GM10266 (cell line): ENCODE measurements around the gene LMOD1.
"Not testable (repeated sequence)": the region's sequence is repeated elsewhere in the genome, so short reads cannot be mapped to it uniquely, and the experiment has no call there.

Experiments
- DNase-seq: peaks from one replicate; pipeline ENCODE4 v3.0.0; 2012; ENCODE audit errors: extremely low spot score
- TF ChIP-seq, protein P1 (sequence below): IDR thresholded peaks from 2 replicates; pipeline ENCODE4 v1.5.1; 2012; ENCODE audit warnings: mild to moderate bottlenecking, low read depth; ENCODE audit not compliant: control insufficient read depth, insufficient read depth; ENCODE audit errors: missing control alignments

Gene LMOD1

DNA sequence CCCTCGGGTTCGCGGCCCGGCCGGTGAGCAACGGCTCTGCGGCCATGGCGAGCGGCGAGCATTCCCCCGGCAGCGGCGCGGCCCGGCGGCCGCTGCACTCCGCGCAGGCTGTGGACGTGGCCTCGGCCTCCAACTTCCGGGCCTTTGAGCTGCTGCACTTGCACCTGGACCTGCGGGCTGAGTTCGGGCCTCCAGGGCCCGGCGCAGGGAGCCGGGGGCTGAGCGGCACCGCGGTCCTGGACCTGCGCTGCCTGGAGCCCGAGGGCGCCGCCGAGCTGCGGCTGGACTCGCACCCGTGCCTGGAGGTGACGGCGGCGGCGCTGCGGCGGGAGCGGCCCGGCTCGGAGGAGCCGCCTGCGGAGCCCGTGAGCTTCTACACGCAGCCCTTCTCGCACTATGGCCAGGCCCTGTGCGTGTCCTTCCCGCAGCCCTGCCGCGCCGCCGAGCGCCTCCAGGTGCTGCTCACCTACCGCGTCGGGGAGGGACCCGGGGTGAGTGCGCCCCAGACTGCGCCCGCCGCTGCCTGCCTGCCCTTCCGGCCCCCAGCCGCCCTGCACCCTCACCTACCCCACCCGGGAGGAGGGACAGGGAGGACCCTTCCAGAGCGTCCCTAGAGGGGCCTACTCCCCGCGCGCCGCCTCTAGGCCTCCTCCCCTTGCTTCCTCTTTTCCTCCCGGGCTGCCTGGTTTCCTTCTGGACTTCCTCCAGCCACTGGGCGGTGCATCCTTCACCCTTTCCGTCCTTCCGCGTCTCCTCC lies 36.5 kb upstream of the LMOD1 start, which contains the start of gene RNPEP:
Gene RNPEP (plus strand): TSS at position 26 of the 757 bp plus-strand sequence. CDS start 19 bp downstream, at position 45.
- peak; percentile 76 for DNase-seq
- TF ChIP-seq, protein P1, sequence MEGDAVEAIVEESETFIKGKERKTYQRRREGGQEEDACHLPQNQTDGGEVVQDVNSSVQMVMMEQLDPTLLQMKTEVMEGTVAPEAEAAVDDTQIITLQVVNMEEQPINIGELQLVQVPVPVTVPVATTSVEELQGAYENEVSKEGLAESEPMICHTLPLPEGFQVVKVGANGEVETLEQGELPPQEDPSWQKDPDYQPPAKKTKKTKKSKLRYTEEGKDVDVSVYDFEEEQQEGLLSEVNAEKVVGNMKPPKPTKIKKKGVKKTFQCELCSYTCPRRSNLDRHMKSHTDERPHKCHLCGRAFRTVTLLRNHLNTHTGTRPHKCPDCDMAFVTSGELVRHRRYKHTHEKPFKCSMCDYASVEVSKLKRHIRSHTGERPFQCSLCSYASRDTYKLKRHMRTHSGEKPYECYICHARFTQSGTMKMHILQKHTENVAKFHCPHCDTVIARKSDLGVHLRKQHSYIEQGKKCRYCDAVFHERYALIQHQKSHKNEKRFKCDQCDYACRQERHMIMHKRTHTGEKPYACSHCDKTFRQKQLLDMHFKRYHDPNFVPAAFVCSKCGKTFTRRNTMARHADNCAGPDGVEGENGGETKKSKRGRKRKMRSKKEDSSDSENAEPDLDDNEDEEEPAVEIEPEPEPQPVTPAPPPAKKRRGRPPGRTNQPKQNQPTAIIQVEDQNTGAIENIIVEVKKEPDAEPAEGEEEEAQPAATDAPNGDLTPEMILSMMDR: no peak

DNA sequence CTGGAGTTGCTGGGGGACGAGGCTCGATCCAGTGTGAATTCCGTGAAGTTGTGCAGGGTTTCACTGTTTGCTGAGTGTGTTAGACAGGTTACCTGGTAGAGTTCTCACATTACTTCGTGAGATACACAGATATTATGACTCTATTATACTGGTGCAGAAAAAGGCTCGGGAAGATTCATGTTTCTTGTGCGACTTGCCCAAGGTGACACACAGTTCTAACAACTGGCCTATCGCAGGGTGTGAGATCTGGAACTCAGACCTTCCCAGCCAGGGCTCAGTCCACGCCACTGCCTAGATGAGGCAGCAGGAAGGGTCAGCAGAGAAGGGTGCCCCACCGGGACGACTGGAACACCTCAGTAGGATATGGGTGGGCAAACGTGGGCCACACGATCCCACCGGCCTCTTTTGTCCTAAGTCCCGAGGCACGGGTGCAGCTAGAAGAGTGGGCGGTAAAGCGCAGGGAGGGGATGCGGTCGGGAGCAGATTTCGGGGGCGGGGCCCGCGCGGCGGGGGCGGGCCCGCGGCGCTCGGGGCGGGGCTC lies 35.8 kb upstream of the LMOD1 start:
- TF ChIP-seq, protein P1: no peak
- peak; percentile 93 for DNase-seq

DNA sequence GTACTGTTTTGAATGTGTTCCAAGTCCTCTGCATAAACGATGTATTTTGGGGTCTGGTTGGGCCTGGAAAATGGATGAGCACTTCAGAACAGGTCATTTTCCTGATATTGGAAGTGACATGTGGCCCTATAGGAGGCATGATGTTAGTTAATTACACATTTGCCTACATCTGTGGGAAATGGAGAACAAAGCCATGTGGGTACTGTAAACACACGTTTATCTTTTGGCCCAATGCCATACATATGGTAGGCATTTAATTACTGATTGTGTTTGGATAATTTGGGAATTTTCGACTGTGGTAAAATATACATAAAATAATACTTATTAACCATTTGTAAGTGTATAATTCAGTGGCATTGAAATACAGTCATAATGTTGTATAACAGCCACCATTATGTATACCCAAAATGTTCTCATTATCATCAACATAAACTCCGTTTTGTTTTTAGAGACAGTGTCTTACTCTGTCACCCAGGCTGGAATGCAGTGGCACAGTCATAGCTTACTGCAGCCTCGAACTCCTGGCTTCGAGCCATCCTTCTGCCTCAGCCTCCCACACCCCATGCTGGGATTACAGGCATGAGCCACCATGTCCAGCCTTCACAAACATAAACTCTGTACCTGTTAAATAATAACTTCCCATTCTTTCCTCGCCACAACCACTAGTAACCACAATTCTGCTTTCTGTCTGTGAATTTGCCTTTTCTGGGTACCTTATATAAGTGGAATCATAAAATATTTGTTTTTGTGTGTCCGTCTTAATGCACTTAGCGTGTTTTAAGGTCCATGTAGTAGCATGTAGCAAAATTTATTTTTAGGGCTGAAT lies 24.2 kb upstream of the LMOD1 start:
- no peak for DNase-seq
- TF ChIP-seq, protein P1: no peak

DNA sequence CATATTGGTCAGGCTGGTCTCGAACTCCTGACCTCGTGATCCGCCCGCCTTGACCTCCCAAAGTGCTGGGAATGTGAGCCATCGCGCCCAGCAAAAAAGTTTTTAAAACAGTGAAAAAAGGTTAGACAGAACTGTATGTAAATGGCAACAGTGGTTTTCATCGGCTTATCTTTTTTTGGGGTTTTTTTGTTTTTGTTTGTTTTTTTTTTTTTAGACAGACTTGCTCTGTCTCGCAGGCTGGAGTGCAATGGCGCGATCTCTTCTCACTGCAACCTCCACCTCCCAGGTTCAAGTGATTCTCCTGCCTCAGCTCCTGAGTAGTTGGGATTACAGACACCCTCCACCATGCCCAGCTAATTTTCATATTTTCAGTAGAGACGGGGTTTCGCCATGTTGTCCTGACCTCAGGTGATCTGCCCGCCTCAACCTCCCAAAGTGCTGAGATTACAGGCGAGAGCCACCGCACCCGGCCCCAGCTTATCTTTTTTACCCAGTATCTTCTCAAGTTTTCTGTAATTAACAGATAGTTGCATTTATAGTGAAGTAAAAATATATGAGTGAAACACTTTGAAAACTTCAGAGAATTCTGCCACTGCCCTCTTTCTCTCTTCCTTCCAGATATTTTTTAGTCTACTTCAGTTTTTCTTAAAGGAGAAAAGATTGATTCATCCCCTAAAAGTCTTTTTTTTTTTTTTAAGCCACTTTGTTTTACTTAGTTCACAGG lies 22.0 kb upstream of the LMOD1 start:
- TF ChIP-seq, protein P1: no peak
- no peak for DNase-seq

DNA sequence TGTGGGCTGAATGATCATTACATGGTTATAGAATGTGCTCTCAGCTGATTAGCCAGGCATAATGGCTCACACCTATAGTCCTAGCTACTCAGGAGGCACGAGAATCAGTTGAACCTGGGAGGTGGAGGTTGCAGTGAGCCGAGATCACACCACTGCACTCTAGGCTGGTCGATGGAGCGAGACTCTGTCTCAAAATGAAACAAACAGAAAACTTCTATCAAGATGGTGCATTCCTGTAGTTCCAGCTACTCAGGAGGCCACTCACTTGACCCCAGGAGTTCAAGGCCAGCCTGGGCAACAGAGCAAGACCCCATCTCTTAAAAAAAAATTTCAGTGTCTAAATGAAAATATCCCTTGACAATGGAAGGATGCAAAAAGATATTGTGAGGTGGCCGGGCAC lies 19.8 kb upstream of the LMOD1 start:
- no peak for DNase-seq
- TF ChIP-seq, protein P1: no peak

DNA sequence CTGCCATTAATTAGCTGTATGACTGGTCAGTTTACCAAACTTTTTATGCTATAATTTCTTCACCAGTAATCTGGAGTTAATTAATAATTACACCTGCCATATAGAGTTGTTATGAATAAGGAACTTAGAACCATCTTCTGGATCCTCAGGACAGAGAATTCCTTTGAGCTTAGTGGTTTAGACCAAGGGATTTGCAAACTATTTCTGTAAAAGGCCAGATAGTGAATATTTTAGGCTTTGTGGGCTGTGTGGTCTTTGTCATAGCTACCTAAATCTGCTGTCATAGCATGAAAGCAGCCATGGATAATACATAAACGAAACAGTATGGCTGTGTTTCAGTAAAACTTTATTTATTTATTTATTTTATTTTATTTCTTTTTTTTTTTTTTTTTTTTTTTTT lies 17.9 kb upstream of the LMOD1 start:
- TF ChIP-seq, protein P1: no peak
- no peak for DNase-seq

DNA sequence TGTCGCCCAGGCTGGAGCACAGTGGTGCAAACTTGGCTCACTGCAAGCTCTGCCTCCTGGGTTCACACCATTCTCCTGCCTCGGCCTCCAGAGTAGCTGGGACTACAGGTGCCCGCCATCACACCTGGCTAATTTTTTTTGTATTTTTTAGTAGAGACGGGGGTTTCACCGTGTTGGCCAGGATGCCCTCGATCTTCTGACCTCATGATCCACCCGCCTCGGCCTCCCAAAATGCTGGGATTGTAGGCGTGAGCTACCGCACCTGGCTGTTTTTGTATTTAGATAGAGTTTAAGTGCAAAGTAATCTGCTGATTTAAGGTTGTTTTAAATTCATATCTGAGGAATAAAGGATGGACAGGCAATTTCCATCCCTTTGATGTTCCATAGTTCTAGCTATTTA lies 16.0 kb upstream of the LMOD1 start:
- not testable (repeated sequence) for DNase-seq
